ENCODE data around the gene PML. TPM values are rescaled to one million over a fixed set of nuclear protein-coding genes. Genes with fewer than 3 reads are reported as not detected.

PML gene, protein sequence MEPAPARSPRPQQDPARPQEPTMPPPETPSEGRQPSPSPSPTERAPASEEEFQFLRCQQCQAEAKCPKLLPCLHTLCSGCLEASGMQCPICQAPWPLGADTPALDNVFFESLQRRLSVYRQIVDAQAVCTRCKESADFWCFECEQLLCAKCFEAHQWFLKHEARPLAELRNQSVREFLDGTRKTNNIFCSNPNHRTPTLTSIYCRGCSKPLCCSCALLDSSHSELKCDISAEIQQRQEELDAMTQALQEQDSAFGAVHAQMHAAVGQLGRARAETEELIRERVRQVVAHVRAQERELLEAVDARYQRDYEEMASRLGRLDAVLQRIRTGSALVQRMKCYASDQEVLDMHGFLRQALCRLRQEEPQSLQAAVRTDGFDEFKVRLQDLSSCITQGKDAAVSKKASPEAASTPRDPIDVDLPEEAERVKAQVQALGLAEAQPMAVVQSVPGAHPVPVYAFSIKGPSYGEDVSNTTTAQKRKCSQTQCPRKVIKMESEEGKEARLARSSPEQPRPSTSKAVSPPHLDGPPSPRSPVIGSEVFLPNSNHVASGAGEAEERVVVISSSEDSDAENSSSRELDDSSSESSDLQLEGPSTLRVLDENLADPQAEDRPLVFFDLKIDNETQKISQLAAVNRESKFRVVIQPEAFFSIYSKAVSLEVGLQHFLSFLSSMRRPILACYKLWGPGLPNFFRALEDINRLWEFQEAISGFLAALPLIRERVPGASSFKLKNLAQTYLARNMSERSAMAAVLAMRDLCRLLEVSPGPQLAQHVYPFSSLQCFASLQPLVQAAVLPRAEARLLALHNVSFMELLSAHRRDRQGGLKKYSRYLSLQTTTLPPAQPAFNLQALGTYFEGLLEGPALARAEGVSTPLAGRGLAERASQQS
- total RNA-seq, result 100 to 1,000 TPM in 2 of 4 donors, 10 to 100 TPM in 2; 69.3 to 159 (median 89.4) TPM

DNA sequence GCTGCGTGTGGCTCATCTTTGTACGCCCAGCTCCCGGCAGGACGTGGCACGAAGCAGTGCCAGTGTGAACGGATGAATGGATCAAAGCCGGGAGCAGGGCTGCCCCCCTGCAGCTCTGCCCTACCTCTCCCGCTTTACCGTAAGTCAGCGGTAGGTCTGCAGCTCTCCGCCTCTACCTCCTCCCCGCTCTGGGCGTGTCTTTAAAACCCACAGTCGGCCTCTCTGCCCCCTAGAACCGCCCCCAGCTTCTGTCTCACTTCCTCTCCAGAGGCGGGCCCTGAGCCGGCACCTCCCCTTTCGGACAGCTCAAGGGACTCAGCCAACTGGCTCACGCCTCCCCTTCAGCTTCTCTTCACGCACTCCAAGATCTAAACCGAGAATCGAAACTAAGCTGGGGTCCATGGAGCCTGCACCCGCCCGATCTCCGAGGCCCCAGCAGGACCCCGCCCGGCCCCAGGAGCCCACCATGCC, at the start of gene PML:
Gene PML (plus strand): TSS at position 304 of the 471 bp plus-strand sequence. CDS start 97 bp downstream, at position 401.
- no peaks in the 10 kb centered on the region for H3K9me3 ChIP-seq
- H3K4me3 ChIP-seq, result peak within 1 kb of the TSS; percentile 78 to 94 (median 86)
- WGBS, 2 donors, result 0 to 2% methylated on average over 24 to 27 of the region's 27 CpGs
- H3K4me1 ChIP-seq, result peaks cover 3 to 86% (median 56%) of the 10 kb centered on the region in 4 donors
- TF ChIP-seq EP300 (IDR thresholded peaks at IDR 0.05) (peak; percentile 74 to 77), POLR2A (IDR thresholded peaks at IDR 0.05) (peak; percentile 66 to 85)
- TF ChIP-seq, protein P1, sequence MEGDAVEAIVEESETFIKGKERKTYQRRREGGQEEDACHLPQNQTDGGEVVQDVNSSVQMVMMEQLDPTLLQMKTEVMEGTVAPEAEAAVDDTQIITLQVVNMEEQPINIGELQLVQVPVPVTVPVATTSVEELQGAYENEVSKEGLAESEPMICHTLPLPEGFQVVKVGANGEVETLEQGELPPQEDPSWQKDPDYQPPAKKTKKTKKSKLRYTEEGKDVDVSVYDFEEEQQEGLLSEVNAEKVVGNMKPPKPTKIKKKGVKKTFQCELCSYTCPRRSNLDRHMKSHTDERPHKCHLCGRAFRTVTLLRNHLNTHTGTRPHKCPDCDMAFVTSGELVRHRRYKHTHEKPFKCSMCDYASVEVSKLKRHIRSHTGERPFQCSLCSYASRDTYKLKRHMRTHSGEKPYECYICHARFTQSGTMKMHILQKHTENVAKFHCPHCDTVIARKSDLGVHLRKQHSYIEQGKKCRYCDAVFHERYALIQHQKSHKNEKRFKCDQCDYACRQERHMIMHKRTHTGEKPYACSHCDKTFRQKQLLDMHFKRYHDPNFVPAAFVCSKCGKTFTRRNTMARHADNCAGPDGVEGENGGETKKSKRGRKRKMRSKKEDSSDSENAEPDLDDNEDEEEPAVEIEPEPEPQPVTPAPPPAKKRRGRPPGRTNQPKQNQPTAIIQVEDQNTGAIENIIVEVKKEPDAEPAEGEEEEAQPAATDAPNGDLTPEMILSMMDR (IDR thresholded peaks at IDR 0.05), result peak in 1 of 5 experiments; percentile 45
- H3K27ac ChIP-seq, result peak within 1 kb of the TSS; percentile 86 to 98 (median 95)
- H3K36me3 ChIP-seq, result peaks cover 0 to 17% (median 0%) of the 10 kb centered on the region in 3 donors
- H3K27me3 ChIP-seq, result no peaks in the 10 kb centered on the region
- DNase-seq (ENCODE audit: low spot score in 2 of 2), result peak; percentile 94 to 95

DNA sequence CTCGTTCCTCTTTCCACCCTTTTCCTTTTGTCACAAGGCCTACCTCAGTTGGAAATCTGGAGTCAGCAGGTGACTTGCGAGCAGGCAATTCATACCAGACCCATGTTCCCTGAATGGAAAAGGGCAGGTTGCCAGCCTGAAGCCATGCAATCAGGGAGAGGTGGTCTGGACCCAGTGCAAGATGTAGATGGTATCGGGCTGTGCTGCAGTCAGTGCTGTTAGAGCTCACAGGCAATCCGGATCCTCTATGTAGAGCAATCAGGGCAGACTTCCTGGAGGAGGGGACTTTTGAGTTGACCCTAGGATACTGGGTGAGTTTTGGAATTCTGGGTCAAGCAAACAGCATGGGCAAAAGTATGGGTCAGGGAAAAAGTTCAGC, 49.4 kb upstream of the PML start:
- peaks cover 0 to 13% (median 0%) of the 10 kb centered on the region in 3 donors for H3K36me3 ChIP-seq
- peaks cover 0 to 30% (median 9%) of the 10 kb centered on the region in 4 donors for H3K4me1 ChIP-seq
- no peak overlapping the region for H3K27ac ChIP-seq
- H3K9me3 ChIP-seq, result no peaks in the 10 kb centered on the region
- WGBS, 2 donors, result 79 to 89% methylated on average over 4 of the region's 4 CpGs
- no peak for DNase-seq (ENCODE audit: low spot score in 2 of 2)
- H3K4me3 ChIP-seq, result no peak overlapping the region
- H3K27me3 ChIP-seq, result no peaks in the 10 kb centered on the region
- TF ChIP-seq POLR2A (IDR thresholded peaks at IDR 0.05), result no peak
- no peak for TF ChIP-seq EP300 (IDR thresholded peaks at IDR 0.05)
- TF ChIP-seq, protein P1 (IDR thresholded peaks at IDR 0.05), result no peak

DNA sequence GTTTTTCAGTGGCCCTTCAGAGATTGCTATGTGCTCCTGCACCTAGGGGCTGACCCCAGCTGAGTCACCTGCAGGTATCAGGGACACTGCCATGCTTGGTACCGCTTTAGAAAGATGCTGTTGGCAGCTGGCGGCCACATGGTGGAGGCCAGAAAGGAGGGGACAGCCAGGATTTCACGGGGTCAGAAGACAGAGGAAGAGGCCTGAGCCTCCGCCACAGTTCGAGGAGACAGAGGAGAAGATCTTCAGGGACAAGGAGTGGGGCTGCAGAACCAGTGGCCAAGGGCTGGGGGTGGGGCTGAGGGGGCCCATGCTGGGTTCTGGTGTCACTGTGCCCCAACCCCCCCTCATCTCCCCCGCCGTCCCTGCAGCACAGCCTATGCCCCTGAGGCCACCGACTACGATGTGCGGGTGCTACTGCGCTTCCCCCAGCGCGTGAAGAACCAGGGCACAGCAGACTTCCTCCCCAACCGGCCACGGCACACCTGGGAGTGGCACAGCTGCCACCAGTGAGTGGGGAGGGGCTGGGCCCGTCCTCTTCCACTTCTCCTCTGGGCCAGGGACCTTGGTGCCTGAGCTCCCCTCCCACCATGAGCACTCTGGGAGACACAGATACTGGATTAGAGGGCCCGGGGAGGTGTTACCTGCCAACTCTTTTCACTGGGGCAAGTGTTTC, 48.3 kb upstream of the PML start:
- Histone ChIP-seq H3K36me3 (peaks cover 0 to 13% (median 0%) of the 10 kb centered on the region in 3 donors), H3K4me1 (peaks cover 0 to 30% (median 8%) of the 10 kb centered on the region in 4 donors), H3K27me3 (no peaks in the 10 kb centered on the region), H3K27ac (no peak overlapping the region), H3K9me3 (no peaks in the 10 kb centered on the region), H3K4me3 (no peak overlapping the region)
- 81 to 89% methylated on average over 14 to 17 of the region's 17 CpGs for WGBS, 2 donors
- TF ChIP-seq EP300 (IDR thresholded peaks at IDR 0.05) (no peak), POLR2A (IDR thresholded peaks at IDR 0.05) (no peak)
- TF ChIP-seq, protein P1 (IDR thresholded peaks at IDR 0.05), result no peak
- DNase-seq (ENCODE audit: low spot score in 2 of 2), result no peak

DNA sequence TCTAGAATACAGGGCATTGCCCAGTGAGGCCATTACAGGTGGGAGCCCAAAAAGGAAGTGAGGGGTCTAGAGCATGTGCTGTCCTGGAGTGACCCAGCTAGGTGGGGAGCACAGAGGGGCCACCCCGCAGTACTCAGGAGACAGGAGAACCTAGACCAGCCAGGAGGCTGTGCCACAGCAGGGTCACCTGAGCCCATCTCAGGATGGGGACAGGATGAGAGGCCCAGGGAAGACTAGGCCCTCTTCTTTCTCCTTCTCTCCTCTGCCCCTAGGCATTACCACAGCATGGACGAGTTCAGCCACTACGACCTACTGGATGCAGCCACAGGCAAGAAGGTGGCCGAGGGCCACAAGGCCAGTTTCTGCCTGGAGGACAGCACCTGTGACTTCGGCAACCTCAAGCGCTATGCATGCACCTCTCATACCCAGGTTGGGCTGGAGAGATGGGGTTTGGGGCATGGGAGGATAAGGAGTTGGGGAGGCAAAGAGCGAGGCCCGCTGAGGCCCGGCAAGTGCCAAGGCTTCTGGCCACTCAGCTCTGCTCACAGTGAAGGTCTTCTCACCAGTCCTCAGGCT, 47.6 kb upstream of the PML start:
- Histone ChIP-seq H3K9me3 (no peaks in the 10 kb centered on the region), H3K36me3 (peaks cover 0 to 13% (median 0%) of the 10 kb centered on the region in 3 donors)
- WGBS, 2 donors, result 94% methylated on average over 8 to 9 of the region's 9 CpGs

More for the DNA sequence above, 47.6 kb upstream of the PML start:
- H3K27ac ChIP-seq, result no peak overlapping the region
- no peak overlapping the region for H3K4me3 ChIP-seq
- DNase-seq (ENCODE audit: low spot score in 2 of 2), result no peak
- TF ChIP-seq, protein P1 (IDR thresholded peaks at IDR 0.05), result no peak
- TF ChIP-seq EP300 (IDR thresholded peaks at IDR 0.05) (no peak), POLR2A (IDR thresholded peaks at IDR 0.05) (no peak)
- H3K27me3 ChIP-seq, result no peaks in the 10 kb centered on the region
- H3K4me1 ChIP-seq, result peaks cover 0 to 30% (median 13%) of the 10 kb centered on the region in 4 donors

All from tibial nerve (tissue), 4 donors.